Neural progenitor cell (in vitro differentiated cells): ENCODE results near the gene TEX10. TPM values are rescaled to one million over a fixed set of nuclear protein-coding genes. Genes with fewer than 3 reads are reported as not detected.

Source experiments
- DNase-seq: peaks from one replicate; pipeline ENCODE4 v3.0.0-alpha.2; 2016; ENCODE audit warnings: low spot score
- H2AFZ ChIP-seq: fragments of 200-600 bp; sonication (generic); replicated peaks from 2 replicates; pipeline ENCODE4 v1.6.1; 2016; ENCODE audit warnings: antibody characterized with exemption
- H3F3A ChIP-seq: fragments of 200-600 bp; sonication (generic); 2 replicates; pipeline ENCODE4 v1.6.1; 2016; ENCODE audit warnings: antibody characterized with exemption, low read depth
- H3K27ac ChIP-seq: fragments of 200-600 bp; sonication (generic); 2 replicates; pipeline ENCODE4 v1.5.1; 2016; ENCODE audit warnings: mild to moderate bottlenecking
- H3K27me3 ChIP-seq: fragments of 200-600 bp; sonication (generic); 2 replicates; pipeline ENCODE4 v1.6.1; 2016; ENCODE audit warnings: mild to moderate bottlenecking, moderate library complexity
- H3K36me3 ChIP-seq: fragments of 200-600 bp; sonication (generic); 2 replicates; pipeline ENCODE4 v1.5.1; 2016
- H3K4me1 ChIP-seq: fragments of 200-600 bp; sonication (generic); 2 replicates; pipeline ENCODE4 v1.6.1; 2016; ENCODE audit warnings: mixed run types
- H3K4me2 ChIP-seq: fragments of 200-600 bp; sonication (generic); 2 replicates; pipeline ENCODE4 v1.6.1; 2016
- H3K4me3 ChIP-seq: fragments of 200-600 bp; sonication (generic); 2 replicates; pipeline ENCODE4 v1.5.1; 2016
- H3K79me2 ChIP-seq: fragments of 200-600 bp; sonication (generic); 2 replicates; pipeline ENCODE4 v1.6.1; 2016; ENCODE audit warnings: low read depth
- H3K9ac ChIP-seq: fragments of 200-600 bp; sonication (generic); 2 replicates; pipeline ENCODE4 v1.6.1; 2016
- H3K9me3 ChIP-seq: fragments of 200-600 bp; sonication (generic); 2 replicates; pipeline ENCODE4 v1.5.1; 2016; ENCODE audit warnings: low read depth
- H4K20me1 ChIP-seq: fragments of 200-600 bp; sonication (generic); 2 replicates; pipeline ENCODE4 v1.6.1; 2016; ENCODE audit warnings: low read depth
- H3K27ac Mint-ChIP-seq: 3 replicates; pipeline ENCODE4 v1.8.0; 2021; ENCODE audit warnings: mixed read lengths
- H3K27me3 Mint-ChIP-seq: 2 replicates; pipeline ENCODE4 v1.8.0; 2022; ENCODE audit warnings: low read depth, mild to moderate bottlenecking, inconsistent platforms, moderate library complexity, mixed read lengths; ENCODE audit not compliant: insufficient read depth
- H3K36me3 Mint-ChIP-seq: 3 replicates; pipeline ENCODE4 v1.8.0; 2021; ENCODE audit warnings: mixed read lengths
- H3K4me1 Mint-ChIP-seq: 3 replicates; pipeline ENCODE4 v1.8.0; 2021; ENCODE audit warnings: mixed read lengths
- H3K4me3 Mint-ChIP-seq: 3 replicates; pipeline ENCODE4 v1.8.0; 2021; ENCODE audit warnings: mild to moderate bottlenecking, moderate library complexity, mixed read lengths
- H3K9me3 Mint-ChIP-seq: 3 replicates; pipeline ENCODE4 v1.8.0; 2020; ENCODE audit warnings: mixed read lengths
- EZH2 ChIP-seq: fragments of 200-600 bp; sonication (generic); IDR thresholded peaks from 2 replicates; pipeline ENCODE4 v1.6.1; 2017; ENCODE audit warnings: antibody characterized with exemption, mild to moderate bottlenecking, moderate library complexity
- EZH2phosphoT487 ChIP-seq: fragments of 200-600 bp; sonication (generic); IDR thresholded peaks from 2 replicates; pipeline ENCODE4 v1.6.1; 2017; ENCODE audit warnings: antibody characterized with exemption
- total RNA-seq: library from RNA; depleted of rRNA; stranded (reverse); fragments of >200 nt; gene quantifications from 2 replicates; pipeline ENCODE4 v1.2.3, GENCODE V29; 2015; ENCODE audit warnings: low replicate concordance
- TF ChIP-seq, protein P1 (sequence below): fragments of 200-600 bp; sonication (generic); IDR thresholded peaks from 2 replicates; pipeline ENCODE4 v1.5.1; 2017; ENCODE audit warnings: antibody characterized with exemption, mild to moderate bottlenecking

Gene TEX10
- total RNA-seq, 1 donor from 2014 or later = 71.8 TPM

DNA sequence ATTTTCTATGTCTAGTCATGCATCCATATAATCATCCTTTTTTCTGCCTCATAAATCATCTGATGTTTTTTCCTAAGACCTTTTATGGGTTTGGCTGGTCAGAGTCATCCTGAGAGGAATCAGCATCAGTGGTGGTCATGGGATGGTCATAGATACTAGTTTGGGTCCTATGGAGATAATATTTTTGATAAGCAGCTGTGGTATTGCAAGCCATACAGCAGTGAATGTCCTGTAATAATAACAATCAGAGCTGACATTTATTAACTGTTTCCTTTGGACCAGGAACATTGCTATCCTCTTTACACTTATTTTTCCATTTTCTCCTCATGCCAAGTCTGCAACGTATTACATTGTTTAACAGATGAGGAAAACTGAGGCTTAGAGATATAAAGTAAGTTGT, 83.1 kb downstream of the TEX10 start:
- no peaks in the 10 kb centered on the region for H3F3A ChIP-seq
- no peak for DNase-seq
- H3K27ac ChIP-seq = no peak overlapping the region
- no peaks in the 10 kb centered on the region for H4K20me1 ChIP-seq
- H3K36me3 ChIP-seq = peaks cover 6% of the 10 kb centered on the region
- no peaks in the 10 kb centered on the region for H3K4me1 Mint-ChIP-seq
- no peaks in the 10 kb centered on the region for H3K9me3 ChIP-seq
- TF ChIP-seq, protein P1, sequence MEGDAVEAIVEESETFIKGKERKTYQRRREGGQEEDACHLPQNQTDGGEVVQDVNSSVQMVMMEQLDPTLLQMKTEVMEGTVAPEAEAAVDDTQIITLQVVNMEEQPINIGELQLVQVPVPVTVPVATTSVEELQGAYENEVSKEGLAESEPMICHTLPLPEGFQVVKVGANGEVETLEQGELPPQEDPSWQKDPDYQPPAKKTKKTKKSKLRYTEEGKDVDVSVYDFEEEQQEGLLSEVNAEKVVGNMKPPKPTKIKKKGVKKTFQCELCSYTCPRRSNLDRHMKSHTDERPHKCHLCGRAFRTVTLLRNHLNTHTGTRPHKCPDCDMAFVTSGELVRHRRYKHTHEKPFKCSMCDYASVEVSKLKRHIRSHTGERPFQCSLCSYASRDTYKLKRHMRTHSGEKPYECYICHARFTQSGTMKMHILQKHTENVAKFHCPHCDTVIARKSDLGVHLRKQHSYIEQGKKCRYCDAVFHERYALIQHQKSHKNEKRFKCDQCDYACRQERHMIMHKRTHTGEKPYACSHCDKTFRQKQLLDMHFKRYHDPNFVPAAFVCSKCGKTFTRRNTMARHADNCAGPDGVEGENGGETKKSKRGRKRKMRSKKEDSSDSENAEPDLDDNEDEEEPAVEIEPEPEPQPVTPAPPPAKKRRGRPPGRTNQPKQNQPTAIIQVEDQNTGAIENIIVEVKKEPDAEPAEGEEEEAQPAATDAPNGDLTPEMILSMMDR = no peak
- no peak overlapping the region for H3K4me2 ChIP-seq
- no peaks in the 10 kb centered on the region for H3K4me1 ChIP-seq
- H3K36me3 Mint-ChIP-seq = peaks cover 21% of the 10 kb centered on the region
- H3K79me2 ChIP-seq = no peaks in the 10 kb centered on the region
- H2AFZ ChIP-seq = no peak overlapping the region
- no peak overlapping the region for H3K4me3 Mint-ChIP-seq
- no peaks in the 10 kb centered on the region for H3K9me3 Mint-ChIP-seq
- H3K27me3 Mint-ChIP-seq = no peaks in the 10 kb centered on the region
- H3K4me3 ChIP-seq = no peak overlapping the region
- H3K27ac Mint-ChIP-seq = no peak overlapping the region
- no peaks in the 10 kb centered on the region for H3K27me3 ChIP-seq
- H3K9ac ChIP-seq = no peak overlapping the region

DNA sequence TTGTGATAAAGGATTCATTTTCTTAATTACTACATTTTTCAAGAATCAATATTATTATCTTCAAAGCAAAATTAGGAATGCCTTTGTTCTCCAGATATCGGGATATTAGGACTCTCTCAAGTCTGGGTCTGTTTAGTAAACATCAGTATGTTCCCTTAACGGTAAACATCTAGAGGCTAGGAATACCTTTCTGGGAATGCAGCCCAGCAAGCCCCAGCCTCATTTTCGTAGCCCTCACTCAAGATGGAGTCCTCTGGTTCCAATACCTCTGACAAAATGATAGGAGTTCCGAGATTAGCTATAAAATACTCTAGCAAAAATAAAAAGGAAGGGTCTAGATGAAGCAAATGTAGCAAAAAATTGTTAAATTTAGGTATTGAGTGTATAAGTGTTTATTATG, 84.5 kb downstream of the TEX10 start:
- H3K27me3 ChIP-seq = no peaks in the 10 kb centered on the region
- peaks cover 6% of the 10 kb centered on the region for H3K36me3 ChIP-seq
- Mint-ChIP-seq H3K4me3 (no peak overlapping the region), H3K4me1 (no peaks in the 10 kb centered on the region), H3K9me3 (no peaks in the 10 kb centered on the region), H3K27ac (no peak overlapping the region), H3K36me3 (peaks cover 24% of the 10 kb centered on the region), H3K27me3 (no peaks in the 10 kb centered on the region)
- H3K4me3 ChIP-seq = no peak overlapping the region
- H4K20me1 ChIP-seq = no peaks in the 10 kb centered on the region
- H3K4me1 ChIP-seq = no peaks in the 10 kb centered on the region
- DNase-seq = no peak
- no peaks in the 10 kb centered on the region for H3K79me2 ChIP-seq
- H3F3A ChIP-seq = no peaks in the 10 kb centered on the region
- H3K4me2 ChIP-seq = no peak overlapping the region
- H3K9me3 ChIP-seq = no peaks in the 10 kb centered on the region
- no peak overlapping the region for H2AFZ ChIP-seq
- no peak overlapping the region for H3K27ac ChIP-seq
- no peak overlapping the region for H3K9ac ChIP-seq
- TF ChIP-seq EZH2 = no peak
- TF ChIP-seq, protein P1 = no peak
- TF ChIP-seq EZH2phosphoT487 = no peak

DNA sequence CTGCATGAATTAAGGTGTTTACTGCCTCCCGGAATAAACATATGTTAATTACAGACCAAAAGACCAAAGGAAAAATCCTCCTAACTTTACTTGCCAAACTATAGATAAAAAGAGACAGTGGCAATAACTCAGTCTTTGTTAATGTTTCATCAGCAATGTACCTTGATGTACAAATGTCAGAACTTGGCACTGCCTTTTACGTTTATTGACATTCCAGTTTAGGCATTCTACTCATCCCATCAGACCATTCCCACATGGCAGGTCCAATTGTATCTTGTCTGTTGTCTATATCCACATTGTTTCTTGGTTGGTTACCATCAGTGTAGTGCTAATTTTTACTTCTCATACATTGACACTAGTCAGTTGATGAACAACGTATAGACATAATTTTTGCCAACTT, 85.5 kb downstream of the TEX10 start:
- Mint-ChIP-seq H3K27me3 (no peaks in the 10 kb centered on the region), H3K9me3 (no peaks in the 10 kb centered on the region), H3K27ac (no peak overlapping the region), H3K4me3 (no peak overlapping the region), H3K4me1 (no peaks in the 10 kb centered on the region), H3K36me3 (peaks cover 22% of the 10 kb centered on the region)
- TF ChIP-seq, protein P1 = no peak
- TF ChIP-seq EZH2 = no peak
- no peak for TF ChIP-seq EZH2phosphoT487
- Histone ChIP-seq H3K4me2 (no peak overlapping the region), H3K27ac (no peak overlapping the region), H3K9ac (no peak overlapping the region), H3K9me3 (no peaks in the 10 kb centered on the region), H3F3A (no peaks in the 10 kb centered on the region), H3K4me1 (no peaks in the 10 kb centered on the region), H3K36me3 (peaks cover 6% of the 10 kb centered on the region), H2AFZ (no peak overlapping the region), H3K79me2 (no peaks in the 10 kb centered on the region), H3K27me3 (no peaks in the 10 kb centered on the region), H3K4me3 (no peak overlapping the region), H4K20me1 (no peaks in the 10 kb centered on the region)
- no peak for DNase-seq

Other genes starting within 250 kb of the TEX10 start
- gene MSANTD3, start 74.2 kb upstream of the TEX10 start, total RNA-seq = 50.1 and 67.7 TPM in 2 replicates
- 103 and 113 TPM in 2 replicates for gene TMEFF1, start 120.2 kb upstream of the TEX10 start, total RNA-seq
- 6.1 and 8.8 TPM in 2 replicates for gene CAVIN4, start 225.1 kb upstream of the TEX10 start, total RNA-seq